HG03457 (cell line): ENCODE results near the gene TIMM23.

Source experiments
- ATAC-seq: cut with Tn5 transposase; IDR thresholded peaks from one replicate; pipeline ENCODE4 v1.9.1; 2021; ENCODE audit warnings: moderate number of reproducible peaks; ENCODE audit not compliant: unreplicated experiment

The TIMM23 gene

DNA sequence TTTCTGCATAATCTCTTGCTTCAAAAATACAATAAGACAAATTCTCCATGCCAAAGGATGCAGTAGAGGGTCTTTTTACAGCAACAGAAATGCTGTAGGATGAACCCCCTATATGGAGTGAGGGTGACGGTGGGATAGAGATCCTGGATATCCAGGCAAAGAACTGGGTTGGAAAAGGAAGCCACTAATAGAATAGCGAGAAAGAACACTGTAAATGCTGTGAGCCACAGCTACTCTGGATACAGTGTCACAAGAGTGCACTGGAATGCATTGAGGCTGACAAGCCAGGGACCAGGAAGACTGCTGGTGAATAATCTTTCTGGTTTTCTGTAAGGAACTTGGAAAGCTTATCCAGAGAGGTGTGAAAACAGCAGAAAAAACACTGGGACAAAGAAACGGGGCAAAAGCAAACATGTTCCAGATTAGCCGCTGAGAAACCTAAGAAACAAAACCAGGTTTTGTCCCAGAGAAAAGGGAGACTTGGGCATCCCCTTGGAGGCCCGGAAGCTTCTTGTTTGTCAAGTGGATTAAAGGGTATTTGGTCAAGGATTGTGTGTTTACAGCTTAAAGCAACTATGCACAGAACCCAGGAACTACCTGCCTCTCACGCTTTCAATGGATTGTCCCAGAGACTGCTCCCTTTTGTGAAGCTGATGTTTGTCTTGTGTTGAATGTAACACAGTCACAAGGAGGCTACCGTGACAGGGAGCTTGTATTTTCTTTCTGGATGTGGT lies 79.9 kb downstream of the TIMM23 start:
- ATAC-seq: no peak

DNA sequence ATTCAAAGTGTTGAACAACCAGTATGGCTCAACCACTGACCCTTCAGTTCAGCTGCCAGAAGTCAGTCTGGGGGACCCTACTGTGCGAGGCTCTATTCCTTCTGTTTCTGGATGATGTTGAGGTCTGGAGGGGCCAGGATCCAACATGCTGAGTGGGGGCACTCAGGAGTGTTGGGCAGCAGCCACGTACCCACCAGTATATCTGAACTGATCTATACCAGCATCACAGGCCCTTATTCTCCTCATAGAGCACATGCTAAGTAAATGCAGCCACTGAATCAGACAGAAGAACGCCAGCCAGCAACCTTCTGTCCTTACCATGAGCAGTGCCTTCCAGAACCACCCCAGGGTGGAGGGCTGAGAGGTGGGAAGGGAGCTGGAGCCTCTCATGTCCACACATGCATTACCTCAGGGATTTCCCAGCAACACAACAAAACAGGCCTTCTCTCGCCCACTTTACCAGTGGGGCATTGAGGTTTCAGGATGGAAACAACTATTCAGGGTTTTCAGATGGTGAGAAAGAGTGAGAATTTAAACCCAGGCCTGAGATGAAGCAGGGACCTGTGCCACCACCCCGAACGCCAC lies 80.6 kb downstream of the TIMM23 start:
- no peak for ATAC-seq
